GM06990 (cell line): ENCODE results near the gene GMPPB.
A peak's percentile ranks its signal among the peaks of the same experiment; 100 is the strongest.

ENCODE experiments used
- DNase-seq: peaks from one replicate; pipeline ENCODE4 v3.0.0-alpha.2; 2011; ENCODE audit not compliant: insufficient read length; ENCODE audit errors: extremely low read depth
- H3K27me3 ChIP-seq: replicated peaks from 2 replicates; pipeline ENCODE4 v1.6.0; 2011; ENCODE audit warnings: low read length; ENCODE audit not compliant: control insufficient read depth, insufficient read depth
- H3K36me3 ChIP-seq: 2 replicates; pipeline ENCODE4 v1.5.1; 2011; ENCODE audit warnings: low read length; ENCODE audit not compliant: control insufficient read depth, insufficient read depth
- H3K4me3 ChIP-seq: replicated peaks from 2 replicates; pipeline ENCODE4 v1.5.1; 2011; ENCODE audit warnings: low read depth, mild to moderate bottlenecking, control low read depth, low read length
- TF ChIP-seq, protein P1 (sequence below): IDR thresholded peaks from 2 replicates; pipeline ENCODE4 v1.5.1; 2011; ENCODE audit warnings: low read length, control low read depth, mild to moderate bottlenecking, inconsistent platforms; ENCODE audit not compliant: insufficient read depth, poor library complexity, severe bottlenecking

The GMPPB gene

GRCh38 chr3:49675912-49676311 is 47.8 kb downstream of the GMPPB start:
- Histone ChIP-seq H3K36me3 (peaks cover 47% of the 10 kb centered on the region), H3K4me3 (no peak overlapping the region), H3K27me3 (no peaks in the 10 kb centered on the region)
- DNase-seq = no peak
- TF ChIP-seq, protein P1, sequence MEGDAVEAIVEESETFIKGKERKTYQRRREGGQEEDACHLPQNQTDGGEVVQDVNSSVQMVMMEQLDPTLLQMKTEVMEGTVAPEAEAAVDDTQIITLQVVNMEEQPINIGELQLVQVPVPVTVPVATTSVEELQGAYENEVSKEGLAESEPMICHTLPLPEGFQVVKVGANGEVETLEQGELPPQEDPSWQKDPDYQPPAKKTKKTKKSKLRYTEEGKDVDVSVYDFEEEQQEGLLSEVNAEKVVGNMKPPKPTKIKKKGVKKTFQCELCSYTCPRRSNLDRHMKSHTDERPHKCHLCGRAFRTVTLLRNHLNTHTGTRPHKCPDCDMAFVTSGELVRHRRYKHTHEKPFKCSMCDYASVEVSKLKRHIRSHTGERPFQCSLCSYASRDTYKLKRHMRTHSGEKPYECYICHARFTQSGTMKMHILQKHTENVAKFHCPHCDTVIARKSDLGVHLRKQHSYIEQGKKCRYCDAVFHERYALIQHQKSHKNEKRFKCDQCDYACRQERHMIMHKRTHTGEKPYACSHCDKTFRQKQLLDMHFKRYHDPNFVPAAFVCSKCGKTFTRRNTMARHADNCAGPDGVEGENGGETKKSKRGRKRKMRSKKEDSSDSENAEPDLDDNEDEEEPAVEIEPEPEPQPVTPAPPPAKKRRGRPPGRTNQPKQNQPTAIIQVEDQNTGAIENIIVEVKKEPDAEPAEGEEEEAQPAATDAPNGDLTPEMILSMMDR = no peak

DNA sequence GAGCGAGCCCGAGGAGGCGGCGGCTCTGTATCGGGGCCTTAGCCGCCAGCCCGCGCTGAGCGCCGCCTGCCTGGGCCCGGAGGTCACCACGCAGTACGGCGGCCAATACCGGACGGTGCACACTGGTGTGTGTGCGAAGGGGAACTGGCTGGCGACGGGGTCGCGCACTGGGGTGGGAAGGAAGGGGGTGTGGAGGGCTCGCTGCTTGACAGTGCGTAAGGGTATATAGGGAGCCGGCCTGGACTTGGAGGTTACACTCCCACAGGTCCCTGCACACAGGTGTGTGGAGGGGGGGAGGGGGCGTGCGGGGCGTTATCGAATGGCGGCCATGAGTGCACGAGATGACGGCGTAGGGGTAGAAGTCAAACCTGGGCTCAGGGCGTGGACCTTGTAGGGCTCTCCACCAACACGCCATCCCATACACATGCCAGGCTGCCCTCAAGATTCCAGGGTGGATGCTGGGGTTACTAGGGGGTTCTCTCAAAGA is 49.2 kb downstream of the GMPPB start:
- Histone ChIP-seq H3K36me3 (peaks cover 34% of the 10 kb centered on the region), H3K27me3 (no peaks in the 10 kb centered on the region), H3K4me3 (peak overlapping the region; percentile 89)
- TF ChIP-seq, protein P1 = no peak
- no peak for DNase-seq

DNA sequence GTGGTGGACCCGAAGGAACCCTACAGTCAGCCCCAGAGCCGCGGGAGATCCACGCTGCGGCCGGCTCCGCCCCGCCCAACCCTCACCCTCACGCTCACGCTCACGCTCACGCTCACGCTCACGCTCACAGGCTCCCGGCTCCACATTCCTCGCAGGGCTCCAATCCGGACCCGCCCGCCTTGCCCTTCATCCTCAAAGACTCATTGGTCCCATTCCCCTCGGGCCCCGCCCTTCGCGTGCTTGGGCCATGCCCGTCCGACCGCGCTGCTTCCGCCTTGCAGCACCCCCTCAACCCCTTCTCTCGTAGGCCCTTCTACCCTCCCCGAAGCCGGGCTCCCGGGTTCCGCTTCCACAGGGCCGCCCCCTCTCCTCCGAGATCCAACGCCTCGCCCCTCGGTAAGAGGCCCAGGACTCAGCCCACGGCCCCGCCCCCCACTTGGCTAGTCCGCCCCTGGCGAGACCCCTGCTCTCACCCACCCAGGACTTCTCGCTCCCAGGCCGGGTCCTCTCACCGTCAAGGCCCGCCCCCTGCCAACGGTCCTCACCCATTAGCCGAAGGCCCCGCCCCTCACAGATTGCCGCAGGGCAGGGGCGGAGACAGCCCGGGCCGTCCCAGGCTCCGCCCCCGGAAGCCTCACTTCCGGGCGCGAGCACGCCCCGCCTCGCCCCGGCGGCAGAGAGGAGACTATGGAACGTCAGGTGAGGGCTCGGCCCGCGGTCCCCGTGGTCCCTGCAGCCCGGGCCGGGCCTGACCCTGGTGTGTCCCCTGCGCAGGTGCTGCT is 49.8 kb downstream of the GMPPB start, which contains the start of gene APEH:
TSS of gene APEH (plus strand) at position 637 of the 782 bp plus-strand sequence. CDS start at position 688, 51 bp downstream.
- Histone ChIP-seq H3K36me3 (peaks cover 28% of the 10 kb centered on the region), H3K4me3 (peak within 1 kb of the TSS; percentile 89), H3K27me3 (no peaks in the 10 kb centered on the region)
- TF ChIP-seq, protein P1 = no peak
- peak; percentile 99 for DNase-seq

DNA sequence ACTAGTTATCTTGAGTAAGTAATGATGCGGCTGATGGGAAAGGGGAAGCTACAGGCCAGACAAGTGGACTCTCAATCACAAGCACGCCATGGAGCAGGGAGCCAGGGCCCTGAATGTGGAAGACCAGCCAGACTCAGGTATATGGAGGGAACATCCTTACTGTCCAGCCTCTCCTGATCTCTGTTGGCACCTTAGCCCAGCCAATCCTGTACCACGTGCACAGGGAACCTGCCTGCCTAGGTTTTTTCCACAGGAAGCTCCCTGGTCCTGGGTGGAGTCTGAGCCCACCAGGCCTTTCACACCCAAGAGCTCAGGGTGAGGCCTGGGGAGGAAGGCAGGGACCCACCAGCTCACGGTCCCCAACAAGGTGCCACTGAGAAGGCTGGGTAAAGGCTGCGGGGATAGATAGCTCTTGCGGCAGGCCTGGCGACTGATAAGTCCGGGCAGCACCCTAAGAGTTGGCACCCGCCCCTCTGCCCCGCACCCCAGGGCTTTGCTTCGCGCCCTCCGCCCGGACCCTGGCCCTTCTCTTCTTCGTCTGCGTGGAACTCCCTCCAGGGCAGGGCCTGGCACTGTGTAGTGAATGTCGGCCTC is 50.5 kb downstream of the GMPPB start:
- Histone ChIP-seq H3K4me3 (peak overlapping the region; percentile 89), H3K36me3 (peaks cover 22% of the 10 kb centered on the region), H3K27me3 (no peaks in the 10 kb centered on the region)
- DNase-seq = no peak
- TF ChIP-seq, protein P1 = no peak

DNA sequence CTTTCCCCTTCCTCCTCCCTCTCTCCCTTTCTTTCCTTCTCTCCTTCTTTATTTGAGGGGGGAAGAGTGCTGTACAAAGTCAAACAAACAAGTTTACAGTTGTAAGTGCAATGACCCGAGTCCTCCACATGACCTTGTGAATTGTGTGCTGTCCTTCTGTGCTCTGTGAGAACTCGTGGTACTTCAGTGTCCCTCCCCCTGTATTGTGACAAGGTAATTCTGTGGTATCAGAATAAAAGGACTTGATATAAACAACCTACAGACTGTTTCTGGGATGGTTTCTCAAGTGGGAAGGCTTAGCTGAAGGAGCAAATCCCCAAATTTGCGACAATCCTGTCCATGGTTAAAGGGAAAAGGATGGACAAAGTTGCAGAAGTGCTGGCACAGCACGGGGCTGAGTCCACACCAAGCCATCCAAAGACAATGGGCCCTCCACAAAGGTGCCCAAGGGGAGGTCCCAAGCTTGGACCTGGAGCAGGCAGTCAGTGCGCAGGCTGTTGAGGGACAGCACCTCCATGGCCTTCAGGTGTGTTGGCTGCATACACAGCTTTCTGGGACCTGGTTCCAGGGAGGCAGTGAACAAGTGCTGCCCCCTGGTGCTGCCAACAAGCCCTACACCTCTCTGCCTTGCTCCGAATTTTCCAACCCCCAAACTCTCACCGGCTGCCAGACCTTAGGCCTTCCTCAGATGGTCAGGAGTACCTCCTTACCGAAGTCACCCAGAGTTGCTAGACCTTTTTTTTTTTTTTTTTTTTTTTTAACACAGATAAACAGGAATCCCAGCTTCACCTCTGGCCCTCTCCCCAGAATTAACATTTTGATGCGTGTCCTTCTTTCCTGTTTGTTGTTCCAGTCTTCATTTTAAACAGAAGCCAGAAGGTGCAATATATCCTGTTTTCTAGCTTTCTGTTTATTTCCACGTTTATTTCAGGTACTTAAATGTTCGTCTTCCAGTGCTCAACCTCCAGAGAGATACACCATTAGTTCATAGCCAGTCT is 52.2 kb downstream of the GMPPB start:
- H3K36me3 ChIP-seq = peaks cover 8% of the 10 kb centered on the region
- TF ChIP-seq, protein P1 = peak; percentile 84
- DNase-seq = peak; percentile 53

More for the DNA sequence above, 52.2 kb downstream of the GMPPB start:
- no peak overlapping the region for H3K4me3 ChIP-seq
- no peaks in the 10 kb centered on the region for H3K27me3 ChIP-seq
